ENCODE data around the gene ZNF74.

- TF ChIP-seq CEBPB (IDR thresholded peaks at IDR 0.05; ENCODE audit: borderline replicate concordance in 1 of 2, low read depth in 2 of 2, low read length in 2 of 2) (no peak), MYC (IDR thresholded peaks at IDR 0.05; ENCODE audit: insufficient read depth, insufficient read length, insufficient replicate concordance, low read length, severe bottlenecking) (no peak), TAF1 (IDR thresholded peaks at IDR 0.05; ENCODE audit: borderline replicate concordance, low read depth, low read length) (no peak), CHD2 (IDR thresholded peaks at IDR 0.05; ENCODE audit: borderline replicate concordance, low read depth, low read length) (no peak), NR2C2 (IDR thresholded peaks at IDR 0.05; ENCODE audit: borderline replicate concordance, control insufficient read depth, insufficient read length, low read depth) (no peak)
- TF ChIP-seq, protein P1, sequence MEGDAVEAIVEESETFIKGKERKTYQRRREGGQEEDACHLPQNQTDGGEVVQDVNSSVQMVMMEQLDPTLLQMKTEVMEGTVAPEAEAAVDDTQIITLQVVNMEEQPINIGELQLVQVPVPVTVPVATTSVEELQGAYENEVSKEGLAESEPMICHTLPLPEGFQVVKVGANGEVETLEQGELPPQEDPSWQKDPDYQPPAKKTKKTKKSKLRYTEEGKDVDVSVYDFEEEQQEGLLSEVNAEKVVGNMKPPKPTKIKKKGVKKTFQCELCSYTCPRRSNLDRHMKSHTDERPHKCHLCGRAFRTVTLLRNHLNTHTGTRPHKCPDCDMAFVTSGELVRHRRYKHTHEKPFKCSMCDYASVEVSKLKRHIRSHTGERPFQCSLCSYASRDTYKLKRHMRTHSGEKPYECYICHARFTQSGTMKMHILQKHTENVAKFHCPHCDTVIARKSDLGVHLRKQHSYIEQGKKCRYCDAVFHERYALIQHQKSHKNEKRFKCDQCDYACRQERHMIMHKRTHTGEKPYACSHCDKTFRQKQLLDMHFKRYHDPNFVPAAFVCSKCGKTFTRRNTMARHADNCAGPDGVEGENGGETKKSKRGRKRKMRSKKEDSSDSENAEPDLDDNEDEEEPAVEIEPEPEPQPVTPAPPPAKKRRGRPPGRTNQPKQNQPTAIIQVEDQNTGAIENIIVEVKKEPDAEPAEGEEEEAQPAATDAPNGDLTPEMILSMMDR (IDR thresholded peaks at IDR 0.05 in 2 of 3, conservative IDR thresholded peaks at IDR 0.05 in 1 of 3; ENCODE audit: control insufficient read depth in 2 of 3, extremely low read depth in 1 of 3, insufficient read depth in 1 of 3, low read depth in 3 of 3, low read length in 3 of 3): no peak
These were observed 10.4 kb upstream of the ZNF74 start for GRCh38 chr22:20383538-20383937.
